ENCODE data around the gene ZBTB21. TPM values are rescaled to one million over a fixed set of nuclear protein-coding genes. Genes with fewer than 3 reads are reported as not detected.

The ZBTB21 gene
- total RNA-seq, 4 donors from 2014 or later = 5.9 to 15.1 (median 9.2) TPM

GRCh38 chr21:41992576-41992975, 17.6 kb downstream of the ZBTB21 start:
- Histone ChIP-seq H3K9me3 (no peaks in the 10 kb centered on the region), H3K4me1 (peaks cover 0 to 5% (median 0%) of the 10 kb centered on the region in 4 donors), H3K27ac (replicated peaks in 1 of 4) (no peak overlapping the region), H3K36me3 (peaks cover 22 to 69% (median 43%) of the 10 kb centered on the region in 4 donors), H3K4me3 (no peak overlapping the region), H3K27me3 (no peaks in the 10 kb centered on the region)
- intact Hi-C loops (cut with DNase I) = no loop called here
- DNase-seq (ENCODE audit: extremely low spot score) = peak; percentile 70
- TF ChIP-seq POLR2A (IDR thresholded peaks at IDR 0.05; ENCODE audit: low read depth) = no peak
- TF ChIP-seq CTCF (IDR thresholded peaks at IDR 0.05) = no peak
- no peak for TF ChIP-seq POLR2AphosphoS5 (IDR thresholded peaks at IDR 0.05)
- TF ChIP-seq EP300 (IDR thresholded peaks at IDR 0.05) = no peak
- 98% methylated on average over 15 of the region's 15 CpGs for WGBS

GRCh38 chr21:41991659-41992058, 18.5 kb downstream of the ZBTB21 start:
- H3K4me1 ChIP-seq = peaks cover 0 to 5% (median 0%) of the 10 kb centered on the region in 4 donors
- intact Hi-C loops (cut with DNase I) = no loop called here
- no peaks in the 10 kb centered on the region for H3K9me3 ChIP-seq
- TF ChIP-seq EP300 (IDR thresholded peaks at IDR 0.05) (no peak), POLR2A (IDR thresholded peaks at IDR 0.05; ENCODE audit: low read depth) (no peak), CTCF (IDR thresholded peaks at IDR 0.05) (no peak), POLR2AphosphoS5 (IDR thresholded peaks at IDR 0.05) (no peak)
- no peak overlapping the region for H3K27ac ChIP-seq (replicated peaks in 1 of 4)
- no peaks in the 10 kb centered on the region for H3K27me3 ChIP-seq
- H3K36me3 ChIP-seq = peaks cover 22 to 63% (median 43%) of the 10 kb centered on the region in 4 donors
- 96% methylated on average over 16 of the region's 16 CpGs for WGBS
- no peak overlapping the region for H3K4me3 ChIP-seq
- DNase-seq (ENCODE audit: extremely low spot score) = peak; percentile 60

GRCh38 chr21:41989698-41990097, 20.5 kb downstream of the ZBTB21 start:
- 91% methylated on average over 2 of the region's 2 CpGs for WGBS
- Histone ChIP-seq H3K9me3 (no peaks in the 10 kb centered on the region), H3K4me3 (no peak overlapping the region), H3K27me3 (no peaks in the 10 kb centered on the region), H3K36me3 (peaks cover 22 to 47% (median 35%) of the 10 kb centered on the region in 4 donors), H3K27ac (replicated peaks in 1 of 4) (no peak overlapping the region), H3K4me1 (peaks cover 0 to 5% (median 0%) of the 10 kb centered on the region in 4 donors)
- DNase-seq (ENCODE audit: extremely low spot score) = no peak
- intact Hi-C loops (cut with DNase I) = no loop called here
- TF ChIP-seq POLR2A (IDR thresholded peaks at IDR 0.05; ENCODE audit: low read depth) (no peak), EP300 (IDR thresholded peaks at IDR 0.05) (no peak), POLR2AphosphoS5 (IDR thresholded peaks at IDR 0.05) (no peak), CTCF (IDR thresholded peaks at IDR 0.05) (no peak)

- intact Hi-C loops (cut with DNase I) = no loop called here
- H3K9me3 ChIP-seq = no peaks in the 10 kb centered on the region
- TF ChIP-seq POLR2A (IDR thresholded peaks at IDR 0.05; ENCODE audit: low read depth) (no peak), POLR2AphosphoS5 (IDR thresholded peaks at IDR 0.05) (no peak), CTCF (IDR thresholded peaks at IDR 0.05) (no peak), EP300 (IDR thresholded peaks at IDR 0.05) (no peak)
- H3K4me3 ChIP-seq = no peak overlapping the region
- 93% methylated on average over 3 of the region's 3 CpGs for WGBS
- H3K27me3 ChIP-seq = no peaks in the 10 kb centered on the region
- H3K36me3 ChIP-seq = peaks cover 12 to 23% (median 20%) of the 10 kb centered on the region in 4 donors
- no peak for DNase-seq (ENCODE audit: extremely low spot score)
- H3K4me1 ChIP-seq = no peaks in the 10 kb centered on the region
- H3K27ac ChIP-seq (replicated peaks in 1 of 4) = no peak overlapping the region
Observed at GRCh38 chr21:41987310-41987709, 22.9 kb downstream of the ZBTB21 start.

All from esophagus muscularis mucosa (tissue), 4 donors.